Heart left ventricle (tissue), 16 donors: ENCODE data around the gene ODAD4. TPM values are rescaled to one million over a fixed set of nuclear protein-coding genes. Genes with fewer than 3 reads are reported as not detected.

Experiments used
- ATAC-seq, 4 donors: fragments of 200-7000 bp; cut with Tn5 transposase; one replicate each; pipeline ENCODE4 v1.9.1; 2020 to 2022; ENCODE audit warnings: moderate library complexity in 4 of 4, mild to moderate bottlenecking in 3 of 4, moderate number of reproducible peaks in 1 of 4
- DNase-seq, 5 donors: peaks; one replicate each; pipeline ENCODE4 v3.0.0-alpha.2; 2020
- H3K27ac ChIP-seq, 12 donors: fragments of 200-600 bp; sonication (generic) in 4 of 12; one replicate each; pipeline versions ENCODE4 v1.5.0 to v1.8.0; 2016 to 2022; ENCODE audit warnings: mild to moderate bottlenecking in 2 of 12
- H3K27me3 ChIP-seq, 9 donors: fragments of 200-600 bp; sonication (generic) in 2 of 9; one replicate each; pipeline versions ENCODE4 v1.5.1 to v1.8.0; 2016 to 2022; ENCODE audit warnings: mild to moderate bottlenecking in 3 of 9
- H3K36me3 ChIP-seq, 9 donors: fragments of 200-600 bp; sonication (generic) in 2 of 9; one replicate each; pipeline versions ENCODE4 v1.5.0 to v1.8.0; 2018 to 2022; ENCODE audit warnings: mild to moderate bottlenecking in 2 of 9
- H3K4me1 ChIP-seq, 12 donors: fragments of 200-600 bp; sonication (generic) in 4 of 12; one replicate each; pipeline versions ENCODE4 v1.5.0 to v1.8.0; 2016 to 2022; ENCODE audit warnings: mild to moderate bottlenecking in 3 of 12
- H3K4me3 ChIP-seq, 12 donors: fragments of 200-600 bp; sonication (generic) in 4 of 12; one replicate each; pipeline versions ENCODE4 v1.5.0 to v1.8.0; 2017 to 2022; ENCODE audit warnings: mild to moderate bottlenecking in 9 of 12, moderate library complexity in 4 of 12
- H3K9me3 ChIP-seq, 12 donors: fragments of 200-600 bp; sonication (generic) in 4 of 12; one replicate each; pipeline versions ENCODE4 v1.5.0 to v1.8.0; 2016 to 2022; ENCODE audit warnings: mild to moderate bottlenecking in 1 of 12
- POLR2A ChIP-seq, 2 donors: fragments of 450-650 bp; IDR thresholded peaks; one replicate each; pipeline ENCODE4 v1.6.1; 2017; ENCODE audit warnings: antibody characterized with exemption in 2 of 2, mild to moderate bottlenecking in 2 of 2, moderate library complexity in 2 of 2
- WGBS, 4 donors: extraction: QIAGEN DNeasy Blood & Tissue Kit in 2 of 4; methylation state at CpG; one replicate each; pipeline versions ENCODE4 v1.1.5 to v1.1.7; 2013 to 2018; 5-methylcytosine and 5-hydroxymethylcytosine counted together
- intact Hi-C, 10 donors: fragments of 100-400 bp; cut with DNase I; formaldehyde crosslinking; loops; one replicate each; pipeline versions ENCODE4 v1.11.1 to v1.14.2; 2022
- polyA plus RNA-seq, 2 donors: library from polyadenylated mRNA; stranded (reverse); fragments of 200-250 nt; gene quantifications; one replicate each; pipeline ENCODE4 v1.2.3, GENCODE V29; 2013
- total RNA-seq, 9 donors: library from RNA; depleted of rRNA in 2 of 9; stranded (reverse); fragments of >200 nt in 2 of 9; fragmentation: NEBNext Ultra II Directional in 3 of 9; extraction: Animal tissue kit (Norgen Biotek cat#: 25700) in 3 of 9; gene quantifications; one replicate each; pipeline versions ENCODE4 v1.1.0 to v1.2.4, GENCODE V29; 2016 to 2023
- TF ChIP-seq, protein P1 (sequence below), 12 donors: fragments of 200-600 bp; sonication (generic) in 4 of 12; IDR thresholded peaks; one replicate each; pipeline versions ENCODE4 v1.5.0 to v1.8.0; 2018 to 2022; ENCODE audit warnings: antibody characterized with exemption in 12 of 12, mild to moderate bottlenecking in 5 of 12
- donor health status: ischemic (EF 13 %, LVEDD 7.1; RV severe dilation, severe dysfunction).
- donor health status: healthy with polysubstance abuse.
- donor health status: DM: no; HTN: yes; CAD: no.
- donor health status: DM: no; HTN: no; CAD: no.
- donor health status: ischemic (EF 25% LVEDD 6.9; RV normal size, moderate dysfunction).
- donor health status: ischemic (EF 25% LVEDD 5.7; RV mildly dilated, moderate dysfunction).
- donor health status: healthy.
- donor health status: DM: yes; HTN: yes; CAD: no.
- donor health status: ischemic (EF 35%, LVEDD 5.7; RV mildly dilated, moderate dysfunction).
- donor health status: nonischemic (EF 11% LVEDD 7.7; RV severe dilation, severe dysfunction).
- donor health status: DM: yes; HTN: yes; CAD: no.
- donor health status: PGD.
- donor health status: ischemic (EF 29% LVEDD 5.4; RV normal size, mild dysfunction).
- donor health status: nonischemic (EF 23%, LVEDD 6.1; RV moderate dilation, normal function).

The ODAD4 gene
- total and polyA plus RNA-seq, 11 donors, result 0.38 to 1.2 (median 0.73) TPM; not detected in 1

DNA sequence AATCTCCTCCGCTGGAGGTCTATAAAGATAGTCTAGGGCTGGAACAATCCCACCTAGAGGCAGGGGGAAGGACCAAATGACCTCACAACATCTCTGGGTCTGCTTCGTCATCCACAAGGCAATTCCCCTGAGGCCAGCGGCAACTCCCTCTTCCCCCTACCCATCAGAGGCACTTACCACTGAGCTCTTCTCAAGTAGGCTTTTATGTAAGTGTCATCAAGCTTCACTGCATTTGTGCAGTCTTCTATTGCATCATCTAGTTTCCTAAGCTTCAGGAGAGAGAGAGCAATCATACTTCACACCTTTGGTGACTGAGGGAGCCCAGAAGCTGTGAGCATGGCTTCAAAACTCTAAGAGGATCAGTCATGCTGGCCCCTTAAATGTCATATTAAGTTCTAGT, 57.2 kb downstream of the ODAD4 start:
- 64 to 78% (median 74%) methylated on average over 3 of the region's 3 CpGs for WGBS, 4 donors
- no peaks in the 10 kb centered on the region for H3K4me1 ChIP-seq
- H3K4me3 ChIP-seq, result no peak overlapping the region
- intact Hi-C loops, result no loop called here
- DNase-seq, result no peak
- no peak for TF ChIP-seq POLR2A (IDR thresholded peaks at IDR 0.05)
- TF ChIP-seq, protein P1, sequence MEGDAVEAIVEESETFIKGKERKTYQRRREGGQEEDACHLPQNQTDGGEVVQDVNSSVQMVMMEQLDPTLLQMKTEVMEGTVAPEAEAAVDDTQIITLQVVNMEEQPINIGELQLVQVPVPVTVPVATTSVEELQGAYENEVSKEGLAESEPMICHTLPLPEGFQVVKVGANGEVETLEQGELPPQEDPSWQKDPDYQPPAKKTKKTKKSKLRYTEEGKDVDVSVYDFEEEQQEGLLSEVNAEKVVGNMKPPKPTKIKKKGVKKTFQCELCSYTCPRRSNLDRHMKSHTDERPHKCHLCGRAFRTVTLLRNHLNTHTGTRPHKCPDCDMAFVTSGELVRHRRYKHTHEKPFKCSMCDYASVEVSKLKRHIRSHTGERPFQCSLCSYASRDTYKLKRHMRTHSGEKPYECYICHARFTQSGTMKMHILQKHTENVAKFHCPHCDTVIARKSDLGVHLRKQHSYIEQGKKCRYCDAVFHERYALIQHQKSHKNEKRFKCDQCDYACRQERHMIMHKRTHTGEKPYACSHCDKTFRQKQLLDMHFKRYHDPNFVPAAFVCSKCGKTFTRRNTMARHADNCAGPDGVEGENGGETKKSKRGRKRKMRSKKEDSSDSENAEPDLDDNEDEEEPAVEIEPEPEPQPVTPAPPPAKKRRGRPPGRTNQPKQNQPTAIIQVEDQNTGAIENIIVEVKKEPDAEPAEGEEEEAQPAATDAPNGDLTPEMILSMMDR (IDR thresholded peaks at IDR 0.05), result no peak
- no peaks in the 10 kb centered on the region for H3K9me3 ChIP-seq
- H3K27me3 ChIP-seq, result no peaks in the 10 kb centered on the region
- no peak for ATAC-seq
- H3K27ac ChIP-seq, result no peak overlapping the region
- peaks cover 0 to 100% (median 100%) of the 10 kb centered on the region in 9 donors for H3K36me3 ChIP-seq

DNA sequence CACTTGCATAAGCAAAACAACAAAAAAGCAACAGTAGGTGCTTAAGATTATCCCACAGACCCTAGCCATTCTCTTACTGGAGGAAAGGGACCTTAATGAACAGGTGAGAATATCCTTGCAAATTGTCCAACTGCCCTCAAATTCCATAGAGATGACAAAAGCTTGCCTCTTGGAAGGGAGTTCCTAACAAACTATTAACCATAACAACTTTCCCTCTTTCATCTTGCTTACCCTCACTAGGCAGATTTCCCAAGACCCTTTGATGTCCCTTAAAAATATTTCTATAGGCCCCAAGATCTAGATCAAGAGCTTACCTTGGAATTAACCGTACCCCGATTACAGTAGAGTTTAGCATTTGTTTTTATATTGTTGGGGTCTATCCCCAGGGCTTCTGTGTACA, 58.0 kb downstream of the ODAD4 start:
- H3K4me1 ChIP-seq, result no peaks in the 10 kb centered on the region
- DNase-seq, result no peak
- no peak for TF ChIP-seq POLR2A (IDR thresholded peaks at IDR 0.05)
- TF ChIP-seq, protein P1 (IDR thresholded peaks at IDR 0.05), result no peak
- no peaks in the 10 kb centered on the region for H3K27me3 ChIP-seq
- no peaks in the 10 kb centered on the region for H3K9me3 ChIP-seq
- no peak overlapping the region for H3K27ac ChIP-seq
- intact Hi-C loops, result no loop called here
- ATAC-seq, result no peak
- H3K36me3 ChIP-seq, result peaks cover 0 to 100% (median 100%) of the 10 kb centered on the region in 9 donors
- H3K4me3 ChIP-seq, result no peak overlapping the region
- WGBS, 4 donors, result 93 to 99% (median 97%) methylated on average over 2 of the region's 2 CpGs

DNA sequence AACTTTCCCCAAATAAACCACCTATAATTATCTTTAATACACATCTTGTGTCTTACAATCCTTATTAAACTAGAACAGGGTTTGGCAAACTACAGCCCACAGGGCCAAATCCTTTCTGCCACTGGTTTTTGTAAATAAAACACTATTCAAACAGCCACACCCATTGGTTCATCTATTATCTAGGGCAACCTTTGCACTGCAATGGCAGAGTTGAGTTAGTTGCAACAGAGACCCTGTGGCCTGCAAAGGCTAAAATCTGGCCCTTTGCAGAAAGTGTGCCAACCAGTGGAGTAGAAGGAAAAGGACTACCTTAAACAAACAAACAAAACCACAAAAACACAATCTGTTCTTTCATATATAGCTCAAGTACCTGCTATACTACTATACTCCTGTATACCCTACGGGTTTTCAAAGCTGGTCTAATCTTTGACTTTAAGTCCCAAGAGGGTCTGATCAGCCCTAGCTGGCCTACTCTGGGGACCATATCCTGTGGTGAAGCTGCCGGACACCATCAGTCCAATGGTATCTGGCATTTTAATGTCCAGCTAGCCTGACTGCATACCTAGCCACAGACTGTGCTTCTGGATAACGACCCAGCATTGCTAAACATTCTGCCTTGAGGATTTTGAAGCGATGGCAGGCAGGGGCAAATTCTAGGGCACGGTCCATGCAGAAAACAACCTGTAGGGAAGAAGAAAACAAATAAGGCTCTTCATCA, 59.4 kb downstream of the ODAD4 start:
- intact Hi-C loops, result no loop called here
- H3K4me1 ChIP-seq, result no peaks in the 10 kb centered on the region
- peaks cover 0 to 100% (median 100%) of the 10 kb centered on the region in 9 donors for H3K36me3 ChIP-seq
- no peak for TF ChIP-seq POLR2A (IDR thresholded peaks at IDR 0.05)
- TF ChIP-seq, protein P1 (IDR thresholded peaks at IDR 0.05), result no peak
- 76 to 95% (median 88%) methylated on average over 5 of the region's 5 CpGs for WGBS, 4 donors
- H3K4me3 ChIP-seq, result no peak overlapping the region
- no peaks in the 10 kb centered on the region for H3K27me3 ChIP-seq
- no peaks in the 10 kb centered on the region for H3K9me3 ChIP-seq
- ATAC-seq (no peak), DNase-seq (no peak)
- no peak overlapping the region for H3K27ac ChIP-seq

DNA sequence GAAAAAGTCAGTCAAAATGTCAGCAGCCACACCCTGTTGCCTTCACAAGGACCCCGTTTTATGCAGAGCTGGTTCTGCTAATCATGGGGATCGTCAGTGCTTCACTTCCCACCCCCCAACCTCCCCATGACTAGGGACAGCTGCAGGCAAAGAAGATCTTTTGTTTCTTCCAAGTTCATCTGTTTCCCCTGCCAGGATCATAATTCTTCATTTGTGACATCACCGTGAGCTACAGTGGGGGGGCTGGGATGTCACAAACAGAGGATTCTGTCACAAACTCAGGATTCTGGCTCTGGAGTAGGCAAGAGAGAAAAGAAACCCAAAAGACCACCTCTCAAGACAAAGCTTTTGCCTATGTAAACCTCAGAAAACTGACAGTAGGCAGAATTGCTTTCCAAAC, 62.2 kb downstream of the ODAD4 start:
- Histone ChIP-seq H3K4me1 (no peaks in the 10 kb centered on the region), H3K9me3 (no peaks in the 10 kb centered on the region), H3K27me3 (no peaks in the 10 kb centered on the region), H3K36me3 (peaks cover 0 to 100% (median 100%) of the 10 kb centered on the region in 9 donors), H3K4me3 (no peak overlapping the region), H3K27ac (no peak overlapping the region)
- ATAC-seq (no peak), DNase-seq (no peak)
- TF ChIP-seq, protein P1 (IDR thresholded peaks at IDR 0.05), result no peak
- 65 to 77% (median 73%) methylated on average over 3 of the region's 3 CpGs for WGBS, 4 donors
- intact Hi-C loops, result no loop called here
